ENCODE data around the gene SRMS. TPM values are rescaled to one million over a fixed set of nuclear protein-coding genes. Genes with fewer than 3 reads are reported as not detected.

SRMS gene
- total RNA-seq, 4 donors from 2014 or later = not detected

DNA sequence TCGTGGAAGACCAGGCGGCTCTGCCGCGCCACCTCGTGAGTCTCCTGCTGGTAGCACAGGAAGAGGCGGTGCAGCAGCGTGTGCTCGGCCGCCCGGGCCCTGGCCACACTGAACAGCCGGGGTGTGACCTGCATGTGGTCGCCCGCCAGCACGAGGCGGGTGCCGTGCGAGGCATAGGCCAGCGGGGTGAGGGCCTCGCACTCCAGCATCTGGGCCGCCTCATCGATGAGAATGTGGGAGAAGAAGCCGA, 19.5 kb upstream of the SRMS start:
- no peak for TF ChIP-seq CTCF (IDR thresholded peaks at IDR 0.05)
- ATAC-seq (ENCODE audit: low FRiP score) = no peak
- no peak for DNase-seq (ENCODE audit: low spot score)

DNA sequence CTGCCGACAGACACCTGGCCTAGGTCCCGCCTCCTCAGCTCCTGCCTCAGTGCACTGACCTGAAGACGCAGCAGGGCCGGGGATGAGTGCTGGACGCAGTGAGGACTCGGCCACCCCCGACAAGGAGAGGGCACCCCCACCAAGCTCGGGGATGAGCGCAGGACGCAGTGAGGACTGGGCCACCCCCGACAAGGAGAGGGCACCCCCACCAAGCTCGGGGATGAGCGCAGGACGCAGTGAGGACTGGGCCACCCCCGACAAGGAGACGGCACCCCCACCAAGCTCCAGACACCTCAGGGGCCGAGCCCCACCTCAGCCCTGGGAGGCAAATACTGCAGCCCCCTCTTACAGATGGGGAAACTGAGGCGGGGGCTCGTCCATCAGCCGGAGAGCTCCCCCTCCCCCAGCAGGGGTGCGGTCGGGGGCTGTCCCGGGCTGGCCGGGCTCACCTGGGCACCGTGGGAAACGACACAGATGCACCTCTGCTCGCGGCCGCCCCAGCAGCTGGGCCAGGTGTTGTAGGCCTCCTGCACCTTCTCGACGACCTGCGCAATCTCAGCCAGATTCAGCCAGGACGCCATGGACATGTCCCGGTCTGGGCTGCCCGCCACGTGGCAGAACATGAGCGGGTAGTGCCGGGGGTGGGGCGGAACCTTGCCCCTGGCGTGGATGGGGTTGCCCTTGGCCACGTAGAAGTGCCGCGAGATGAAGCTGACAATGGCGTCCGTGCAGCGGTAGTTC, 19.0 kb upstream of the SRMS start:
- no peak for TF ChIP-seq CTCF (IDR thresholded peaks at IDR 0.05)
- DNase-seq (ENCODE audit: low spot score) (no peak), ATAC-seq (ENCODE audit: low FRiP score) (no peak)

DNA sequence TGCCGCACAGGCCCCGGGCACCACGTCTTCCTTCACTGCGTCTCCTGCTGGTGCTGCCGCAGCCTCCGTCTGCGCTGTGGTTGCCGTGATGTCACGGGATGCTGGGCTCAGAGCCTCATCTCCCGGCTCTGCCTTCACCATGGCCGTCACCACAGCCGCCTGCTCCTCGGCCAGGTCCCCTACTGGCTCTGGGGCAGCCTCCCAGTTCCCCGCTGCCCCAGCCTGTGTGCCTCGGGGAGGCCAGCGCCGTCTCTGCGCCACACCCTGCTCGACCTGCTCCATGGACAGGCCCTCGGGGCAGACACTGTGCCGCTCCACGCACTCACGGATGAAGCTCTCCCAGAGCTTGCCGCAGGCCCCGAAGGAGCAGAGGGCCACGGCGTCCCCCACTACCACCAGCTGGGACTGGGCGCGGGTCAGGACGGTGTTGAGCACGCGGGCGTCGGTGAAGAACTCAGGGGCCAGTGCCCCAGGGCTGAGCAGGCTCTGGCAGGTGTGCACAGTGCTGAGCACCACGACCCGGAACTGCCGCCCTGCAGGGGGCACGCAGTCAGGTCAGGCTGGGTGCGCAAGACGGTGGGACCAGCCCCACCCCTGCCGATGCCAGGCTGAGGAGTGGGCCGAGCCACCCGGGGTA, 18.3 kb upstream of the SRMS start:
- TF ChIP-seq CTCF (IDR thresholded peaks at IDR 0.05) = no peak
- DNase-seq (ENCODE audit: low spot score) (no peak), ATAC-seq (ENCODE audit: low FRiP score) (no peak)

GRCh38 chr20:63565021-63565698, 17.6 kb upstream of the SRMS start:
- DNase-seq (ENCODE audit: low spot score) (no peak), ATAC-seq (ENCODE audit: low FRiP score) (no peak)
- TF ChIP-seq CTCF (IDR thresholded peaks at IDR 0.05) = no peak

GRCh38 chr20:63564036-63564810, 16.7 kb upstream of the SRMS start:
- no peak for DNase-seq (ENCODE audit: low spot score)
- TF ChIP-seq CTCF (IDR thresholded peaks at IDR 0.05) = no peak
- ATAC-seq (ENCODE audit: low FRiP score) = no peak

DNA sequence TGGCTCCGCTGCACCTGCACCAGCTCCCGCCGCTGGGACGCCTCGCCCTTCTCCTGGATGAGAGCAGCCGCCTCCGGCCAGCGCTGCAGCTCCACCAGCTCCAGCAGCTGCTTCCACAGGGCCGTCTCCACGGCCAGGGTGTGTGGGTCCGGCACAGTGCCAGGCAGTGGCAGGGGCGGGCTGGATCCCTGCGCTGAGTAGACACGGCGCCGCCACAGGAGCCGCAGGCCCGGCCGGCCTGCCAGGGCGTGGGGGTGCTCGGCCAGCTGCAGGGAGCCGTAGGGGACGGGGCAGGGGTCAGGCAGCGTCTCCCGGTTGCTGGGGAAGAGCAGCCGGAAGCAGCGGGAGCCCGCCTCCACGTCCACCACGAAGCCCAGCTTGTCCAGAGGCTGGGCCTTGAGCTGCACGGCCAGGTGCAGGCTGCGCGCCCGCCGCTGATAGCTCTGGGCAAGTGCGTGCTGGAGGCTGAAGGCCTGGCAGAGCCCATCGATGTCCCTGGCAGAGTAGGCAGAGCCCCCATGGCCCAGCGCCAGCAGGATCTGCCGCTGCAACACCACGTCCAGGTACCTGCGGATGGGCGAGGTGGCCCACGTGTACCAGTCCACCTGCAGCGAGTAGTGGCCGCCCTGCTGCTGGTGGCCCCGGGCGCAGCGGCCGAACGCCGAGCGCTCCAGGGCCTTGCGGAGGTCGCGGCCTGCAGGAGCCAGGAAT, 15.8 kb upstream of the SRMS start:
- no peak for DNase-seq (ENCODE audit: low spot score)
- no peak for ATAC-seq (ENCODE audit: low FRiP score)
- TF ChIP-seq CTCF (IDR thresholded peaks at IDR 0.05) = no peak

Data from omental fat pad (tissue), 4 donors.